Spleen (tissue), 7 donors: ENCODE measurements around the gene RALBP1.

Experiments
- CTCF ChIP-seq, 11 experiments: fragments of 200-600 bp in 7 of 11; fragments of 450-650 bp in 4 of 11; sonication (generic) in 4 of 11; IDR thresholded peaks in 8 of 11; conservative IDR thresholded peaks in 3 of 11; 1 replicate in 7 of 11; 2 replicates in 4 of 11; pipeline versions ENCODE4 v1.4.0 to v1.8.0; 2016 to 2021; ENCODE audit warnings: antibody characterized with exemption in 11 of 11, inconsistent platforms in 4 of 11, mild to moderate bottlenecking in 1 of 11
- POLR2A ChIP-seq, 3 donors: fragments of 450-650 bp; IDR thresholded peaks; one replicate each; pipeline ENCODE4 v1.5.1; 2017; ENCODE audit warnings: antibody characterized with exemption in 3 of 3, mild to moderate bottlenecking in 1 of 3
- POLR2AphosphoS5 ChIP-seq, 3 donors: sonication (generic); formaldehyde crosslinking; IDR thresholded peaks; one replicate each; pipeline ENCODE4 v1.5.1; 2017; ENCODE audit warnings: antibody characterized with exemption in 3 of 3
- donor health status: DM: no; HTN: no; CAD: no; lungs with moderate emphysema.
- donor health status: DM: no; HTN: no; CAD: no.
- donor health status: DM: no; HTN: no; CAD: no.

- TF ChIP-seq CTCF (IDR thresholded peaks at IDR 0.05 in 8 of 11, conservative IDR thresholded peaks at IDR 0.05 in 3 of 11) (no peak), POLR2A (IDR thresholded peaks at IDR 0.05) (no peak), POLR2AphosphoS5 (IDR thresholded peaks at IDR 0.05) (no peak)
Observed at GRCh38 chr18:9549405-9549804, 74.1 kb downstream of the RALBP1 start.
